Measurements from ENCODE around the gene ANXA11.

GRCh38 chr10:80194373-80195045 is 10.8 kb downstream of the ANXA11 start:
- TF ChIP-seq CTCF (IDR thresholded peaks at IDR 0.05) (no peak), POLR2AphosphoS5 (IDR thresholded peaks at IDR 0.05) (no peak), POLR2A (IDR thresholded peaks at IDR 0.05) (no peak), EP300 (IDR thresholded peaks at IDR 0.05) (no peak)

Data from stomach (tissue), 4 donors.